NCI-H2029 (cell line): ENCODE data around the gene RAET1E.
A peak's percentile ranks its signal among the peaks of the same experiment; 100 is the strongest.
"Not testable (repeated sequence)": the region's sequence is repeated elsewhere in the genome, so short reads cannot be mapped to it uniquely, and the experiment has no call there.

Source experiments
- DNase-seq: peaks from one replicate; lab custom pipeline; 2025; lab: John Stamatoyannopoulos, UW

Gene RAET1E

GRCh38 chr6:149861603-149862423 lies 36.1 kb downstream of the RAET1E start:
- DNase-seq, result no peak

- DNase-seq, result no peak
These were observed 36.9 kb downstream of the RAET1E start for GRCh38 chr6:149860834-149861602.

GRCh38 chr6:149860513-149860833 lies 37.4 kb downstream of the RAET1E start:
- DNase-seq, result no peak

- DNase-seq, result no peak
These were observed 38.0 kb downstream of the RAET1E start for GRCh38 chr6:149859938-149860337.

GRCh38 chr6:149859368-149859767 lies 38.5 kb downstream of the RAET1E start:
- no peak for DNase-seq

GRCh38 chr6:149857541-149857940 lies 40.4 kb downstream of the RAET1E start:
- no peak for DNase-seq

GRCh38 chr6:149856256-149856994 lies 41.5 kb downstream of the RAET1E start:
- DNase-seq, result no peak

GRCh38 chr6:149855741-149856140 lies 42.2 kb downstream of the RAET1E start:
- no peak for DNase-seq

- no peak for DNase-seq
These were observed 42.8 kb downstream of the RAET1E start for GRCh38 chr6:149855040-149855654.

- DNase-seq, result no peak
These were observed 43.4 kb downstream of the RAET1E start for GRCh38 chr6:149854532-149854931.

GRCh38 chr6:149854017-149854416 lies 43.9 kb downstream of the RAET1E start:
- DNase-seq, result not testable (repeated sequence)

GRCh38 chr6:149852881-149853280 lies 45.0 kb downstream of the RAET1E start:
- no peak for DNase-seq

GRCh38 chr6:149852180-149852579 lies 45.7 kb downstream of the RAET1E start:
- DNase-seq, result peak; percentile 67

- no peak for DNase-seq
These were observed 46.3 kb downstream of the RAET1E start for GRCh38 chr6:149851461-149852110.

- DNase-seq, result not testable (repeated sequence)
These were observed 49.6 kb downstream of the RAET1E start for GRCh38 chr6:149848343-149848742.
